NB4 (cell line): ENCODE results near the gene SMIM11.
"Not testable (repeated sequence)": the region's sequence is repeated elsewhere in the genome, so short reads cannot be mapped to it uniquely, and the experiment has no call there.

ENCODE experiments used
- CTCF ChIP-seq: IDR thresholded peaks from one replicate; pipeline ENCODE4 v1.5.1; 2012; ENCODE audit warnings: low read depth, low read length
- POLR2A ChIP-seq: IDR thresholded peaks from 2 replicates; pipeline ENCODE4 v1.6.1; 2011; ENCODE audit warnings: mild to moderate bottlenecking; ENCODE audit not compliant: insufficient read length; ENCODE audit errors: extremely low read depth

GRCh38 chr21:34405686-34406085 is 30.4 kb downstream of the SMIM11 start:
- not testable (repeated sequence) for TF ChIP-seq POLR2A, CTCF
